Psoas muscle (tissue), 8 donors: Measurements from ENCODE around the gene COL4A2. TPM values are rescaled to one million over a fixed set of nuclear protein-coding genes. Genes with fewer than 3 reads are reported as not detected.

ENCODE experiments used
- ATAC-seq, 4 donors: fragments of 200-7000 bp; cut with Tn5 transposase; one replicate each; pipeline ENCODE4 v1.9.1; 2020; ENCODE audit warnings: moderate library complexity in 3 of 4, mild to moderate bottlenecking in 2 of 4
- DNase-seq, 2 donors: peaks; one replicate each; pipeline ENCODE4 v3.0.0-alpha.2; 2020
- H3K27ac ChIP-seq: fragments of 200-600 bp; one replicate; pipeline ENCODE4 v1.8.0; 2022
- H3K27me3 ChIP-seq, 3 donors: fragments of 200-600 bp in 1 of 3; one replicate each; pipeline versions ENCODE4 v1.6.1 to v1.8.0; 2013 to 2022; ENCODE audit warnings: low read length in 2 of 3, mild to moderate bottlenecking in 2 of 3, moderate library complexity in 1 of 3; ENCODE audit not compliant: insufficient read depth in 3 of 3
- H3K36me3 ChIP-seq, 2 donors: fragments of 200-600 bp in 1 of 2; one replicate each; pipeline versions ENCODE4 v1.6.1 to v1.8.0; 2013 to 2022; ENCODE audit warnings: low read depth in 1 of 2, mild to moderate bottlenecking in 1 of 2, moderate library complexity in 1 of 2; ENCODE audit not compliant: insufficient read depth in 1 of 2
- H3K4me1 ChIP-seq: fragments of 200-600 bp; one replicate; pipeline ENCODE4 v1.8.0; 2022
- H3K4me3 ChIP-seq: fragments of 200-600 bp; one replicate; pipeline ENCODE4 v1.8.0; 2022; ENCODE audit warnings: mild to moderate bottlenecking
- H3K9me3 ChIP-seq: fragments of 200-600 bp; one replicate; pipeline ENCODE4 v1.8.0; 2022
- WGBS, 3 donors: extraction: QIAGEN DNeasy Blood & Tissue Kit; methylation state at CpG; one replicate each; pipeline versions ENCODE4 v1.1.6 to v1.1.7; 2013; 5-methylcytosine and 5-hydroxymethylcytosine counted together
- intact Hi-C, 2 donors: fragments of 100-400 bp; cut with DNase I; formaldehyde crosslinking; loops; one replicate each; pipeline versions ENCODE4 v1.11.0 to v1.14.2; 2022
- polyA plus RNA-seq, 3 donors: library from polyadenylated mRNA; stranded (reverse); fragments of 200-250 nt; gene quantifications; one replicate each; pipeline ENCODE4 v1.2.3, GENCODE V29; 2013
- total RNA-seq, 4 donors: library from RNA; stranded (reverse); fragmentation: NEBNext Ultra II Directional in 2 of 4; extraction: Animal tissue kit (Norgen Biotek cat#: 25700) in 2 of 4; gene quantifications; one replicate each; pipeline versions ENCODE4 v1.2.1 to v1.2.4, GENCODE V29; 2021 to 2023
- TF ChIP-seq, protein P1 (sequence below): fragments of 200-600 bp; IDR thresholded peaks from one replicate; pipeline ENCODE4 v1.8.0; 2022; ENCODE audit warnings: antibody characterized with exemption
- donor health status: healthy with polysubstance abuse.
- donor health status: DM: no; HTN: no; CAD: no; lungs with moderate emphysema.
- donor health status: Bipolar disorder and iron deficiency.
- donor health status: healthy.
- donor health status: DM: yes; HTN: yes; CAD: no.
- donor health status: DM: no; HTN: no; CAD: no.
- donor health status: DM: no; HTN: no; CAD: no.
- donor health status: DM: yes; HTN: yes; CAD: no.

Gene COL4A2
- total and polyA plus RNA-seq, 7 donors = 25.8 to 84.5 (median 57.8) TPM

GRCh38 chr13:110458594-110459365, 151.7 kb downstream of the COL4A2 start:
- ATAC-seq = no peak
- Histone ChIP-seq H3K27ac (no peak overlapping the region), H3K36me3 (peaks cover 0 to 18% of the 10 kb centered on the region in 2 donors), H3K4me3 (no peak overlapping the region), H3K9me3 (no peaks in the 10 kb centered on the region), H3K27me3 (no peaks in the 10 kb centered on the region), H3K4me1 (no peaks in the 10 kb centered on the region)
- 73 to 85% (median 83%) methylated on average over 22 of the region's 22 CpGs for WGBS, 3 donors
- intact Hi-C loops = loop anchor here (5.0 to 10.0 kb wide), 2 partner anchors 104 to 356 kb away; partner anchors contain the start of gene RAB20 (in 1 of the 2)
- peak in 1 of 2 donors; percentile 21 for DNase-seq
- TF ChIP-seq, protein P1, sequence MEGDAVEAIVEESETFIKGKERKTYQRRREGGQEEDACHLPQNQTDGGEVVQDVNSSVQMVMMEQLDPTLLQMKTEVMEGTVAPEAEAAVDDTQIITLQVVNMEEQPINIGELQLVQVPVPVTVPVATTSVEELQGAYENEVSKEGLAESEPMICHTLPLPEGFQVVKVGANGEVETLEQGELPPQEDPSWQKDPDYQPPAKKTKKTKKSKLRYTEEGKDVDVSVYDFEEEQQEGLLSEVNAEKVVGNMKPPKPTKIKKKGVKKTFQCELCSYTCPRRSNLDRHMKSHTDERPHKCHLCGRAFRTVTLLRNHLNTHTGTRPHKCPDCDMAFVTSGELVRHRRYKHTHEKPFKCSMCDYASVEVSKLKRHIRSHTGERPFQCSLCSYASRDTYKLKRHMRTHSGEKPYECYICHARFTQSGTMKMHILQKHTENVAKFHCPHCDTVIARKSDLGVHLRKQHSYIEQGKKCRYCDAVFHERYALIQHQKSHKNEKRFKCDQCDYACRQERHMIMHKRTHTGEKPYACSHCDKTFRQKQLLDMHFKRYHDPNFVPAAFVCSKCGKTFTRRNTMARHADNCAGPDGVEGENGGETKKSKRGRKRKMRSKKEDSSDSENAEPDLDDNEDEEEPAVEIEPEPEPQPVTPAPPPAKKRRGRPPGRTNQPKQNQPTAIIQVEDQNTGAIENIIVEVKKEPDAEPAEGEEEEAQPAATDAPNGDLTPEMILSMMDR = no peak

GRCh38 chr13:110462091-110462490, 155.0 kb downstream of the COL4A2 start:
- TF ChIP-seq, protein P1 = no peak
- ATAC-seq = no peak
- Histone ChIP-seq H3K27ac (no peak overlapping the region), H3K4me3 (no peak overlapping the region), H3K36me3 (peaks cover 0 to 35% of the 10 kb centered on the region in 2 donors), H3K27me3 (no peaks in the 10 kb centered on the region), H3K4me1 (no peaks in the 10 kb centered on the region), H3K9me3 (no peaks in the 10 kb centered on the region)
- 90 to 93% (median 93%) methylated on average over 15 of the region's 15 CpGs for WGBS, 3 donors
- DNase-seq = peak in 1 of 2 donors; percentile 40
- intact Hi-C loops = no loop called here

DNA sequence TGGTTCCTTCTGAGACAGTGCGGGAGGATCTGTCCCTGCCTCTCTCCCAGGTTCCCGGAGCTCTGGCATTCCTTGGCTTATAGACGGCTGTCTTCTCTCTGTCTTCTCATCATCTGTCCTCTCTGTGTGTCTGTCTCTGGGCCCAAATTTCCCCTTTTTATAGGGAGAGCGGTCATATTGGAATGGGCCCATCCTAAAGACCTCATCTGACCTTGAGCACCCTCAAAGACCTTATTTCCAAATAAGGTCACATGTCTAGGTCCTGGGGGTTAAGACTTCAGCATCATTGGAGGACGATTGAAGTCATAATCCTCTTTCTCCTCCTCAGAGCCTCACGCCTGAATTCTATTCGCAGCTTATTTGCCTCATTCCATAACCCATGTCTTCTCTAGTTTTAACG, 156.1 kb downstream of the COL4A2 start:
- DNase-seq (no peak), ATAC-seq (no peak)
- 76 to 81% (median 79%) methylated on average over 8 of the region's 8 CpGs for WGBS, 3 donors
- Histone ChIP-seq H3K27ac (no peak overlapping the region), H3K36me3 (peaks cover 0 to 44% of the 10 kb centered on the region in 2 donors), H3K27me3 (no peaks in the 10 kb centered on the region), H3K4me1 (no peaks in the 10 kb centered on the region), H3K4me3 (no peak overlapping the region), H3K9me3 (no peaks in the 10 kb centered on the region)
- TF ChIP-seq, protein P1 = no peak
- intact Hi-C loops = no loop called here

DNA sequence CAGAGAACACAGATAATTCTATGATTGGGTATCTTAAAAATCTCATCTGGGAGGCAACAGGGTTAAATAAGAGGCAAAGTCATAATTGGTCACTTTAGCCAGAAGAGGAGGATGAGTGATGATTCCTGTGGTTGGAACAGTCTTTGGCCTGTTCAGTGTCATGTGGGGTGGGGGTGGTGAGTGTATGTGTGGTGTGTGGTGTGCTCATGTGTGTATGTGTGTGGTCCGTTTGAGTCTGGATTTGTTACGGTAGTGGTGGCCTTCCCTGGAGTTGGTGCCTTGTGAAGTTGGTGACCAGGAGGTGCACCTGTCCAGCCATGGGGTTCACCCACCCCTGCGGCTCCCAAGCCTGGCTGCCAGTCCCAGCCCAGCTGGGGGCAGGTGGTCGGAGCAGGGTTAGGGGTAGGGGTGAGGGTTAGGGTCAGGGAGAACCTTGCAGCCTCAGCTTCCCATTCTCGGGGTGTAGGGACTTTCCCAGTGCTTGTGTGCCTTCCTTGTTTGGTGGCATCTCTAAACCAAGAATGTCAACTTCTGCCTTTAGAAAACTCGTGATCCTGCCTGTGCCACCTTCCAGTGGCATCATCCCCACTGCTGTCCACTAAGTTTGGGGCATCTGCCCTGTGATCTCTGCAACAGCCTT, 156.9 kb downstream of the COL4A2 start:
- H3K27ac ChIP-seq = no peak overlapping the region
- H3K36me3 ChIP-seq = peaks cover 0 to 49% of the 10 kb centered on the region in 2 donors
- no peaks in the 10 kb centered on the region for H3K27me3 ChIP-seq
- no peak overlapping the region for H3K4me3 ChIP-seq
- TF ChIP-seq, protein P1 = no peak
- DNase-seq (peak in 1 of 2 donors; percentile 33), ATAC-seq (no peak)
- H3K4me1 ChIP-seq = no peaks in the 10 kb centered on the region
- intact Hi-C loops = no loop called here
- 85 to 90% (median 86%) methylated on average over 6 of the region's 6 CpGs for WGBS, 3 donors
- H3K9me3 ChIP-seq = no peaks in the 10 kb centered on the region
